ENCODE measurements around the gene XXYLT1. TPM values are rescaled to one million over a fixed set of nuclear protein-coding genes. Genes with fewer than 3 reads are reported as not detected.

Gene XXYLT1
- total and polyA plus RNA-seq, 9 of the 15 experiments (the other 6 are each of a cell fraction or from before 2014, with no cell fraction given): 1.9 to 18.9 (median 15.0) TPM

DNA sequence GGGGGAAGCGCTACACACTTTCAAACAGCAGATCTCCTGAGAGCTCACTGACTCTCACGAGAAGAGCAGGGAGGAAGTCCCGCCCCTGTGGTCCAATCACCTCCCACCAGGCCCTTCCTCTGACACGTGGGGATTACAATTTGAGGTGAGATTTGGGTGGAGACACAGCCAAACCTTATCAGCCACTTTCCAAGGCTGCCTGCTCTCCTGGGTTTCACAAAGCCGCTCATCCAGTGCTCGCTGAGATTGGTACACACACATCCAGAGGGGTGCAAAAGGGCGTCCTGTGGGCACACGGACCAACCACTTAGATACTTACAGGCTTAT lies 23.1 kb downstream of the XXYLT1 start (continued):
- TF ChIP-seq, protein P1, sequence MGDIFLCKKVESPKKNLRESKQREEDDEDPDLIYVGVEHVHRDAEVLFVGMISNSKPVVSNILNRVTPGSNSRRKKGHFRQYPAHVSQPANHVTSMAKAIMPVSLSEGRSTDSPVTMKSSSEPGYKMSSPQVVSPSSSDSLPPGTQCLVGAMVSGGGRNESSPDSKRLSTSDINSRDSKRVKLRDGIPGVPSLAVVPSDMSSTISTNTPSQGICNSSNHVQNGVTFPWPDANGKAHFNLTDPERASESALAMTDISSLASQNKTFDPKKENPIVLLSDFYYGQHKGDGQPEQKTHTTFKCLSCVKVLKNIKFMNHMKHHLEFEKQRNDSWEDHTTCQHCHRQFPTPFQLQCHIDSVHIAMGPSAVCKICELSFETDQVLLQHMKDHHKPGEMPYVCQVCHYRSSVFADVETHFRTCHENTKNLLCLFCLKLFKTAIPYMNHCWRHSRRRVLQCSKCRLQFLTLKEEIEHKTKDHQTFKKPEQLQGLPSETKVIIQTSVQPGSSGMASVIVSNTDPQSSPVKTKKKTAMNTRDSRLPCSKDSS (IDR thresholded peaks at IDR 0.05; ENCODE audit: low read depth, partially characterized antibody): no peak
- TF ChIP-seq, protein P2, sequence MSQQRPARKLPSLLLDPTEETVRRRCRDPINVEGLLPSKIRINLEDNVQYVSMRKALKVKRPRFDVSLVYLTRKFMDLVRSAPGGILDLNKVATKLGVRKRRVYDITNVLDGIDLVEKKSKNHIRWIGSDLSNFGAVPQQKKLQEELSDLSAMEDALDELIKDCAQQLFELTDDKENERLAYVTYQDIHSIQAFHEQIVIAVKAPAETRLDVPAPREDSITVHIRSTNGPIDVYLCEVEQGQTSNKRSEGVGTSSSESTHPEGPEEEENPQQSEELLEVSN (IDR thresholded peaks at IDR 0.05; ENCODE audit: borderline replicate concordance in 1 of 2, extremely low read depth in 1 of 2, insufficient read depth in 1 of 2, insufficient read length in 1 of 2, low read depth in 1 of 2, low read length in 1 of 2, poor library complexity in 1 of 2, severe bottlenecking in 1 of 2): peak in 1 of 2 experiments; percentile 69
- no peak for TF ChIP-seq NFYB (IDR thresholded peaks at IDR 0.05; ENCODE audit: extremely low read depth, insufficient read length)
- TF ChIP-seq CAMTA2 (CRISPR knock-in tag; conservative IDR thresholded peaks at IDR 0.05): no peak
- TF ChIP-seq EZH2 (IDR thresholded peaks at IDR 0.05; ENCODE audit: borderline replicate concordance, low read depth, low read length): no peak
- TF ChIP-seq, protein P3, sequence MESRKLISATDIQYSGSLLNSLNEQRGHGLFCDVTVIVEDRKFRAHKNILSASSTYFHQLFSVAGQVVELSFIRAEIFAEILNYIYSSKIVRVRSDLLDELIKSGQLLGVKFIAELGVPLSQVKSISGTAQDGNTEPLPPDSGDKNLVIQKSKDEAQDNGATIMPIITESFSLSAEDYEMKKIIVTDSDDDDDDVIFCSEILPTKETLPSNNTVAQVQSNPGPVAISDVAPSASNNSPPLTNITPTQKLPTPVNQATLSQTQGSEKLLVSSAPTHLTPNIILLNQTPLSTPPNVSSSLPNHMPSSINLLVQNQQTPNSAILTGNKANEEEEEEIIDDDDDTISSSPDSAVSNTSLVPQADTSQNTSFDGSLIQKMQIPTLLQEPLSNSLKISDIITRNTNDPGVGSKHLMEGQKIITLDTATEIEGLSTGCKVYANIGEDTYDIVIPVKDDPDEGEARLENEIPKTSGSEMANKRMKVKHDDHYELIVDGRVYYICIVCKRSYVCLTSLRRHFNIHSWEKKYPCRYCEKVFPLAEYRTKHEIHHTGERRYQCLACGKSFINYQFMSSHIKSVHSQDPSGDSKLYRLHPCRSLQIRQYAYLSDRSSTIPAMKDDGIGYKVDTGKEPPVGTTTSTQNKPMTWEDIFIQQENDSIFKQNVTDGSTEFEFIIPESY (CRISPR knock-in tag; IDR thresholded peaks at IDR 0.05): peak; percentile 48; the same call in 1 of the 2 replicates
- peak; percentile 8; the same call in 1 of the 2 replicates for TF ChIP-seq CBFA2T3 (IDR thresholded peaks at IDR 0.05)

All from K562 (cell line).